Right lobe of liver (tissue), 4 donors: Measurements from ENCODE around the gene UBE3C.

ENCODE experiments used
- CTCF ChIP-seq, 4 donors: fragments of 200-600 bp in 3 of 4; fragments of 450-650 bp in 1 of 4; IDR thresholded peaks; one replicate each; pipeline versions ENCODE4 v1.5.1 to v1.8.0; 2016 to 2022; ENCODE audit warnings: antibody characterized with exemption in 4 of 4, mild to moderate bottlenecking in 2 of 4
- POLR2A ChIP-seq: fragments of 450-650 bp; IDR thresholded peaks from one replicate; pipeline ENCODE4 v1.6.1; 2017; ENCODE audit warnings: antibody characterized with exemption, mild to moderate bottlenecking
- donor health status: DM: no; HTN: no; CAD: no.
- donor health status: DM: no; HTN: no; CAD: no.
- donor health status: DM: no; HTN: yes; CAD: no.

- TF ChIP-seq POLR2A (no peak), CTCF (IDR thresholded peaks at IDR 0.05) (no peak)
Measured at GRCh38 chr7:157183832-157184231, 45.1 kb downstream of the UBE3C start.
